ENCODE measurements around the gene ITGA3.
"Not testable (repeated sequence)": the region's sequence is repeated elsewhere in the genome, so short reads cannot be mapped to it uniquely, and the experiment has no call there.

The ITGA3 gene

DNA sequence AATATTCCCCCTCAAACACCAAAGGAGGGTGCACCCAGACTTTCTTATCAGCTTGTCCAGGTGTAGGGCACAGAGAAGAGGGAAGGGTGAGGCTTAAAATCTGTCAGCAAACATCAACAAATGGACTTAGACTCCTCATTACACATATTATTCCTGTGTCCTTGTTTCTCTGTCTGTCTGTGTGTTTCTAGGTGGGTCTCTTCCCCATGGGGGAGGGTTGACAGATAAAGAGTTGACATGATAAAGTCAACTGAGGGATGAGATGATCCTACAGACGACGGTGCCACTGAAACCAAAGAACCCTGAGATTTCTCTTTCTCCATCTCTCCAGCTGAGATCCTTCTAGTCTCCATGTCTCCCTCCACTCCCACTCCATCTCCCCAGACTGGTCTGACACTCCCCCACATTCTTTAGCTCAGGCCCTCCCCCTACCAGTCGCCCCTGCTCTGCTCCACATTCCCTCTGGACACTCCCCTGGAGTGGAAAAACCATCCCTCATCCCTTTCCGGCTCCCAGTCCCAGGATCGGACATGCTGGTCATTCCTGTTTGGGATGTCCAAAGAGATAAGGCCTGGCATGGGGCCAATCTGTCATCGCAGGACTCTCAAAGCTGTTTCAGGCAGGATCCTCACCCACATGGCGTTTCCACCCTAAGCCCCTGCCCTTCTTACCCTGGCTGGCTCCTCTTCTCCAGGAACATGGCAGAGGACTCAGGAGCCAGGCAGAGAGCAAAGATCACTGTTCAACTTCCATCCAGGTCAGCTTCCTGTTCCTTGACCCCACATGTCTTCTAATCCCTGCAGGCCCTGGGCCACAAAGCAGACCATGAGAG, 2.9 kb upstream of the ITGA3 start:
- DNase-seq: peak; percentile 61

DNA sequence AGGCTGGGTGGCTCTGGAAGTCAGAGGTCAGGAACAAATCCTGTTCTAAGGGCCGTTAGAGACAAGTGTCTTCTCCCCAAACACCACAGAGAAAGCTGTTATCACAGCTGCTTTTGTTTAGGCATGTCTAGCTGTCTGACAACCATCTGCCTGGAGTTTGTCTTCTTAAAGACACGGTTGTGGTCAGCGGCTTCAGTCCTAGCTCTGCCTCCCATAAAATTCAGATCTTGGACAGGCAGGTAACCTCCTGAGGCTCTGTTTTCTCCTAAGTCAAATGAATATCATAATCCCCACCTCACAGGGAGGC, 2.3 kb upstream of the ITGA3 start:
- peak; percentile 59 for DNase-seq

DNA sequence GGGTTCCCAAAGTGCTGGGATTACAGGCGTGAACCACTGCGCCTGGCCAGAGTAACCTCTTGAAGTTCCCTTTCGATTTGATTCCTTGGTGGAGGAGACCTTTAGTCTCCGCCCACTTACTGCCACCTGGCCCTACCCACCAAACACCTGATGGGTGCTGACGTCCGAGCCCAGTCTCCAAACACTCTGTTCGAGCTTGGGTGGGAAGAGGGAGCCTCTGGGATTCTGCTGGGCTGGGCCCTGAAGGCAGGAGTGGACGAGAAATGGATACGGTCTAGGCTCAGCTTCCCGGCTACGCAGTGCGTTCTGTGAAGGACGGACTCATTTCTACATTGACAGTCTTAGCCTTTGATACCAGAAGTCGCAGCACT, 870 bp upstream of the ITGA3 start:
- no peak for DNase-seq

DNA sequence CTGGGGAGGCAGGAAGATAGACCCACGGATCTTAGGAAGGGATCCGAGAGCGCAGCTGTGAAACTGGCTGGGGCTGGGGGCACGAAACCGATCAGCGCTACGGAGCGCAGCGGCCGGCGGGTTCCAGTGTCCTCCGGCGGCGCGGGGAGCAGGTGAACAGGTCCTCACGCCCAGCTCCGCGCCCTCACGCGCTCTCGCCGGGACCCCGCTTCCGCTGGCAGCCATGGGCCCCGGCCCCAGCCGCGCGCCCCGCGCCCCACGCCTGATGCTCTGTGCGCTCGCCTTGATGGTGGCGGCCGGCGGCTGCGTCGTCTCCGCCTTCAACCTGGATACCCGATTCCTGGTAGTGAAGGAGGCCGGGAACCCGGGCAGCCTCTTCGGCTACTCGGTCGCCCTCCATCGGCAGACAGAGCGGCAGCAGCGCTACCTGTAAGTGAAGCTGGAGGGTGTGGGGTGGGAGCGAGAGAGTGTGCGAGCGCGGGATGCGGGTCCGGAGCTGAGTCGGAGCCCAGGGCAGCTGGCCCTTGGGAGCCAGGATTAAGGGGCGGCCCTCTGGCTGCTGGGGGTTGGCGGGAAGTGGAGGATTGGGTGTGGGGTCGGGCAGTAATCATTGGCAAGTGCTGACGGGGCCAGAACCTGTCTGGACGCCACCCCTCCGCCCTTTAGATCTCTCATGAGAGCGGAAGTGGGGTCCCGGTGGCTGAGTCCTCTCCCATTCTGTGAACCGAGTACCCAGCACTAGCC, 479 bp downstream of the ITGA3 start:
- DNase-seq: peak; percentile 54

DNA sequence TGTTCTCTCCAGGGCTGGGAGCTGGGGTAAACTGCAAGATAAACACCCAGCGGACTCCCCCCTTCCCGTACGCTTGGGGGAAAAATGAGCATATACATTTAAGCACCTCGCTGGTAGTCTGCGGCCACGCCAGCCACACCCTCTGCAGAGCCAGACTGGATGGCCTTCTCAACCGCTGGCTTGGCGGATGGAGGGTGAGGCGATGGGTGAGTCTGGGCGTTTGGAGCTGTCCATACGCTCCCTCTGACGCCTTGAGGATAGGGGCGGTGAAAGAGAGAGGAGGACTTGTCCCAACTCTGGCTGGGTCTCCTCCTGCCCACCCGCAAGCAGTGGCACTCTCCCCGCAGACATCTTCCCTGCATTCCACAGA, 1.0 kb downstream of the ITGA3 start:
- DNase-seq: no peak

DNA sequence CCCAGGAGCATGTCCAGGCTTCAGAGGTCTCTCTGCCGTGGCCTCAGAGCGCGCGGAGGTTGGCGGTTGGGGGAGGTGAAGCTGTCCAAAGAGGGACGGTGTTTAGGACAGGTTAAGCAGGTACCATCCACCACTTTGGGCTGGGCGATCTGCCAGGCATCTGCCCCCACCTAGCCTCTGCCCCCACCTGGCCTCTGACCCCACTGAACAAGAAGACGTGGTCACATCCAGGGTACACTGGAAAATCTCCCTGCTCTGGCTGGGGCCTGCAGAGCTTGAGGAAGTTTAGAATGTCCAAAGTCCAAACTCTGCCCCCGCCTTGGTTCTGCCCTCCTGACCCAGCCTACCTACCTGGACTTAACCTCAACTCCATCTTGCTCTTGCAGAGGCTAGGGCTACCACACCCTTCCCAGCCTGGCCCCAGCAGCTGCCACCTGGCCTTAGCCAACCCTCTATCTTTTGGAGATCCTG, 1.6 kb downstream of the ITGA3 start:
- DNase-seq: no peak

DNA sequence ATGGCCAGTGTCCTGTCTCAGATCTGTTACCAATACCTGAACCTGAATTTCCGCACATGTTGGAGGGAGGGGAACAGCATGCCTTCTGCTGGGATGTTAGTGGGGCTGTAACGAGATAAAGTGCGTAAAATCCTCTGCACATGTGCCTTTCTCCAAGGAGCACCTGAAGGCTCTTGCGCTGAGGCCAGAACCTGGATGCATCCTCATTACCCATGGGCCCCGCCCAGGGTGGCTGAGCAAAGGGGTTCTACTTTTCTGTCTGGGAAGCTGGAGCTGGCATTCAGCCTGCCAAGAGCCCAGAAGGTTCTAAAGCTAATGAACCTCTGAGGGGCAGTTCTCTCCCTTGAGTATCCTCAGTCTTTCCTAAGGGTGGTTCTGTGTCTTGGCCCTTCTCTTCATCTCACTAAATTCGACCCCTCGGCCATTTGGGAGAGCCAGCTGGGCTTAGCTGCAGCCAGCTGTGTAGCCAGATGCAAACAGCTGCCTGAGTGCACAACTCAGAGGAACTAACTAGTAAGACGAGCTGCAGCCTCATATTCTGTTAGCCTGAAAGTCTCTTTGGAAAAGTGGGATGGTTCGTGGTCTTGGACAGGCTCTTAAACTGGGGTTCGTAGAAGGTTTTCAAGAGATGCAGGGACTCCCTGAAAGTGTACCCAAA, 2.5 kb downstream of the ITGA3 start:
- DNase-seq: no peak

DNA sequence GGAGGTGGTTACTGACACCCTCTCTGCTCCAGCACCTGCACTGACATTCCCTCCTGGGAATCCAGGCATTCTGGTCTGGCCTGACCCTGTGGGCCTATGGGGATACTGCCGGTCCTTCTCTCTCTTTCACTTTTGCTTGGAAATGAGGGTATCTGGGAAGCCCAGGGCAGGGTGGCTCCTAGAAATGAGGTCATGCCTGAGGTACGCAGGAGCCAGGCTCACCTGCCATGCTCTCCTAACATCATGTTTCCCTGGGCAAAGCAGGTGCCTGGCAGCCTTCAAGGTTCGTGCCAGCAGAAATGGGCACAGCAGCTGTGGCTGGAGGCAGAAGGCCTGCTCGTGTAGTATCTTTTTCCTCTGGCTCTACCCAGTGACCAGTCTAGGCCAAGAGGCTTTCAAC, 3.3 kb downstream of the ITGA3 start:
- no peak for DNase-seq

DNA sequence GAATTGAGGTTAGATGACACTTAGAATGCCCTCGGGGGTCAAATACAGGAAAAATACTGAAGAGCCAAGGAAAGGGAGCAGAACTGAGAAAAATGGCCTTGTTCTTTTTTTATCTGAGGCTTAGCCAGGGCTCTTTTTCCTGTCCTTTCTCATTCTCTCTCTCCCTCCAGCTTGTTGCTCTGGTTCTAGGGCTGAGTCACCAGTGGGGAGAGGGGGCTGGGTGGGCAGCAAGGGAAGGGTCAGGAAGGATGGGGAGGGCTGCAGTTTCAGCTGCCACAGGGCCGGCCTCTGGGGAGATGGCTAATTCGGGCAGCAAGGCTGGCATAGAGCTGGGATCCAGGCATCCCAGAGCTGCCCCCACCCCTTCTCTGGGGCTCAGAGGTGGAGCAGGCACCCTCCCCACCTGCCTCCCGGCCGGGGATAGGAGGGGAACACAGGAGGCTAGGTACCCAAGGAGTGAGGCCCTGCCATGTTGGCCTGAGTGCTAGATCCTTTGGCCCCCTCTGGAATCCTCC, 3.9 kb downstream of the ITGA3 start:
- peak; percentile 56 for DNase-seq

DNA sequence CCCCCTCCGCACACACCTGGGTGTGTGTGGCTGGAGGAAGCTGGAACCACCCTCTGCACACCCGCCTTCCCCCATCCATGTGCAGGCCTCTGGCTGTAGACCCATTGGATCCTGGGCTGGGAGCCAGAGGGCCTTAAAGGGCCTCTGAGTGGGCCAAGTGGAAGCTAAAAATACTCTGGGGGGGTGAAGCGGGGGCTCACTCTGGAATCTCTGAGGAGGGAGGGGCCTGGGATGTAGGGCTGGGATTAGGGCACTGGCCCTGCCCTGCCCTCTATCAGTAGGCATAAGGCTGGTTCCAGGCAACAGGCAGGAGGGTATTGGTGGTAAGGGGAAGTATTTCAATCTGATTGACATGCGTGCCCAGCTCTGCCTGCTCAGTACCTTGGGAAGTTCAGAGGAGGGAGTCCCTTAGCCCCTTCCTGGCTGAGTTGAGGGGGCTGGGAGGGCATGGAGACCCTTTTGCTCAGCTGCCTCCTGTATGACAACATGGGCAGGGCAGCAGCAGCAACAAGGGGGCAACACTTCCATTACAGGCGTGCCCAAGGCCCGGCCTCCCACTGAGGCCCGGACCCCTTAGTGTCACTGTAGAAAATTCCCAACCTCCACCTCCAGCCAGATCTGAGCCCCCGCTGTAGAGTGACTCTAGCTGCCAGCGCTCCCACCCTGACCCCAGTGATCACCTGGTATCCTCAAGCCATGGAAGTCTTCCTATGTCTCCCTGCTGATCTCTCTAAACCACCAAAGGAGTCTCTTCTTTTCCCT, 5.2 kb downstream of the ITGA3 start:
- DNase-seq: peak; percentile 80

DNA sequence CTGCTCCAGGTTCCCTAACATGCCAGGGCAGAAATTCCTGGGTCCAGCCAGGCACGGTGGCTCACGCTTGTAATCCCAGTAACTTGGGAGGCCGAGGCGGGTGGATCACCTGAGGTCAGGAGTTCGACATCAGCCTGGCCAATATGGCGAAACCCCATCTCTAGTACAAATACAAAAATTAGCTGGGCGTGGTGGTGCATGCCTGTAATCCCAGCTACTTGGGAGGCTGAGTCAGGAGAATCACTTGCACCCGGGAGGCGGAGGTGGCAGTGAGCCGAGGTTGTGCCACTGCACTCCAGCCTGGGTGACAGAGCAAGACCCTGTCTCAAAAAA, 5.8 kb downstream of the ITGA3 start:
- not testable (repeated sequence) for DNase-seq

DNA sequence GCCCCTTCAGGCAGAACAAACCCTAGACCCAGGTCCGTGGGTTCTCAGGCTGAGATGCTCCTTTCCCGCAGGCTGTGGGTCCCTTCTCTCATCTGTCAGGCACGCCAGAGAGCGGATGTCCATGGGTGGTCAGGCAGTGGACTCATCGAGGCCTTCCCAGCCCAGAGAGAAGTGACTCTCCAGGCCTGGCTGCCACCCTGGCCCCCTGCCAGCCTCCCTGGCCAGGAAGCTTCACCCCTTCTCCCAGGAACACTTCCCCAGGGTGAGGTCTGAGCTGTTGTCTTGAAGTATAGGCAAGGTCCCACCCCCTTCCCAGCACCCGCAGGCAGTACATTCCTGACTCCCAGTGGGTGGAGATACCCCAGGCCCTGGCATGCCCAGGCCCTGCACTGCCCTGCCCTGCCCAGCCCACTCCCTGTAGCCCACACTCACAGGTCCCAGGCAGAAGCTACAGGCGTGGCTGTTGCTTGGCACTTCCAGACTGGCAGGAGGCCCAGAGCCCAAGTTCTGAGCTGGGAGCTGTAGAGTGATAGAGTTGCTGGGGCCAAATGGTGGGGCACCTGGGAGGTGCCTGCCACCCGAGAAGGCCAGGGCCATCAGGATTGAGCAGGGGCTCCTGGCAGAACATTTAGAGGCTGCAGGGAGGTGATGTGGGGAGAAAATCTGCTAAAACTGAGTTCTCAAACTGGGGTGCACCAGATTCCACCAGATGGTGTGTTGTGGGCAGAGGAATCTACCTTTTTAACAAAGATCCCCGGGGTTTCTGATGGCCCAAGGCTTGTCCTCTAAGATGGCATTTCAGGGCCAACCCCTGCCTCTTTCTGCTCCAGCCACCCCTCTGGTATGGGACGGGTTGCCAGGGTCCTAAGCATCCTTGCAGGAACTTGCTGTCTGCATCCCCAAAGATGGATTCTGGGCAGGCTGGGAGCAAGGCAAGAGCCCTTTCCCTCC, 6.7 kb downstream of the ITGA3 start:
- DNase-seq: peak; percentile 40

DNA sequence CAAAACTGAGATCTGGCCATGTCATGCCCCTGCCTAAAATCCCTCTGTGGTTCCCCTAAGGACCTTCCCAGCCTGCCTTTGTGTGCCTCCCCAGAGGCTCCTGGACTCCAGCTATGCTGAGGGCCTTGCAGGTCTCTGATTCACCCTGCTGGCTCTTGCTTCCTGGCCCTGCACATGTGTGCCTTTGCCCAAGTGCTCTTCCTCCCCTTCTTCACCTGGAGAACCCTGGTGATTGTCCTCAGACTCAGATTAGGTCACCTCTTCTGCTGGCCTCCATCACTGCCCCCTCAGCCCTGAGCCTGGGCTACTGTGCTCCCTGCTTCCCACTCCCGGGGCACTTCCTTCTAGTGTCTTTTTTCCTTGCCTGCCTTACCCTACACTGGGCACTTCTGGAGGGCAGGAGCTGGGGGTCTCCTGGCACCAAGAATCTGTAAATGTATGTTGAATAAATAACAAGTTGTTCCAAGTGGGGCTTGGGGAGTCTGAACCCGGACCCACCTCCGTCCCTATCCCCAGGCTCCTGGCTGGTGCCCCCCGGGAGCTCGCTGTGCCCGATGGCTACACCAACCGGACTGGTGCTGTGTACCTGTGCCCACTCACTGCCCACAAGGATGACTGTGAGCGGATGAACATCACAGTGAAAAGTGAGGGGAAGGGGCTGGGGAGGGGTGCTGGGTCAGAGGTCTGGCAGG, 7.8 kb downstream of the ITGA3 start:
- peak; percentile 36 for DNase-seq

DNA sequence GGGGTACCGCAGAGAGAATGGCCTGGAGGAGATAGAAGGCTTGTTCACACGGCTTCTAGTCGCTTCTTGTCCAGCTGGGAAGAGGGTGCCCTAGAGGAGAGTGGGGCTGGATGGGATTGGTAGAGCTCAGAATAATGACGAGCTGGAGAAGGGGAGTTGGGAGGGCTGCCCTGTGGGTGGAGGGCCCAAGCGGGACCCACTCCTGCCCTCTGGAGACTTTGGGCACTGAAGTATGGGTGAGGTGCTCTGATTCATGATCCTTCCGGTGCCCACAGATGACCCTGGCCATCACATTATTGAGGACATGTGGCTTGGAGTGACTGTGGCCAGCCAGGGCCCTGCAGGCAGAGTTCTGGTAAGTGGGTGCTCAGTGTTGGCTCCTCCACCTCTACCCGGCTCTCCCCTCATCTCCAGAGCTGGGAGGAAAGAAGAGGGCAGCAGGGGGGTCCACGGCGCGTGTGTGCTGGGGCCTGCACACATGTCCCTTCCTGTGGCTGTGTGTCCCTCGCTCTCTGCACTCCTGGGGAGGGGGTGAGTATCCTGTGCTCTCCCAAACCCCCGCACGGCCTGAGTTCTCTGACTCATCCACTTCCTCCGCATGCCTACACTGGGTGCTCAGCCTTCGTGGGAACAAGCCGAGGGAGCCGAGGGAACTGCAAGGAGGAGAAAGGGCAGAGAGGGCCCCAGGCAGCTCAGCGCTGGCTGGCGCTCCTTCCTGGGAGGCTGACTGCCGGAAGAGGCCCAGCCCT, 8.5 kb downstream of the ITGA3 start:
- DNase-seq: peak; percentile 93

DNA sequence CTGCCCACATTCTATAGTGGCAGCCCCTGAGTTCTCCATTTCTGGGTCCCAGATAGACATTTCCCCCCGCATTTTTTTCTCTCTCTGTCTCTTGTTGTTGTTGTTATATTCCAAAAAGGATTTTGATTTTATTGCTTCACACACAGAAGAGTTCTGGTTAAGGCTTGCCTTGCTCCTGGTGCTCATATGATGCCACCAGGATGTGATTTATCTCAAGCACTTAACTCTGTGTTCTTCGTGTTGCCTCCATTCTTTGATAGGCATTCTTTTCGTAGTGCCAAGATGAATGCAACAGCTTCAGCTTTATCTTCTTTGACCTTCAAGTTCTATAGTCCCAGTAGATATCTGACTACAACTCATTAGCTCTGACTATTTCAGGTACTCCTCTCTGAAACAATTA, 9.1 kb downstream of the ITGA3 start:
- DNase-seq: no peak

DNA sequence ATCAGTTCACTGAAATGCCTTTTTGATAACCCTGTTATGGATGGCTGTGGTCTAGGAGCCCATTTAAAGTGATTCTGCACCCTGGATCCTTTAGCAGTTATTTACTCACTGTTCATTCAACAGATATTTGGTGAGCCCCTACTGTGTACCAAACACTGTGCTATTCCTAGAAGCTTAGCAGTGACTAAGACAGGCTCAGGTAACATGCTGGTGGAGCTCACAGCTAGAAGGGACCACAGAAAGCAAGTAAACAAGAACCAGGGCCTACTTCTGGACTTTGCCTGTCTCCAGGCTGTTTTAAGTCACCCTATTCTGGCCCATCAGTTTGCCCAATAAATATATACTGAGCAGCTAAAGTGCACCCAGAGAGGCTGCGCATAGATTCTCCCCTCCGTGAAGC, 11.1 kb downstream of the ITGA3 start:
- DNase-seq: no peak

DNA sequence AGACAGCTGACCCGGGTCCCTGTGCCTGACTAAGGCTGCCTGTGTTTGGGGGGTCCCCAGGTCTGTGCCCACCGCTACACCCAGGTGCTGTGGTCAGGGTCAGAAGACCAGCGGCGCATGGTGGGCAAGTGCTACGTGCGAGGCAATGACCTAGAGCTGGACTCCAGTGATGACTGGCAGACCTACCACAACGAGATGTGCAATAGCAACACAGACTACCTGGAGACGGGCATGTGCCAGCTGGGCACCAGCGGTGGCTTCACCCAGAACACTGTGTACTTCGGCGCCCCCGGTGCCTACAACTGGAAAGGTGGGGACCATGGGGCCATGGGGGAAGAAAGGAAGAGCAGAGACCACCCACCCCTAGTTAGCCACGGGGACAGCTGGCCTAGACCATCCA, 12.1 kb downstream of the ITGA3 start:
- DNase-seq: no peak

DNA sequence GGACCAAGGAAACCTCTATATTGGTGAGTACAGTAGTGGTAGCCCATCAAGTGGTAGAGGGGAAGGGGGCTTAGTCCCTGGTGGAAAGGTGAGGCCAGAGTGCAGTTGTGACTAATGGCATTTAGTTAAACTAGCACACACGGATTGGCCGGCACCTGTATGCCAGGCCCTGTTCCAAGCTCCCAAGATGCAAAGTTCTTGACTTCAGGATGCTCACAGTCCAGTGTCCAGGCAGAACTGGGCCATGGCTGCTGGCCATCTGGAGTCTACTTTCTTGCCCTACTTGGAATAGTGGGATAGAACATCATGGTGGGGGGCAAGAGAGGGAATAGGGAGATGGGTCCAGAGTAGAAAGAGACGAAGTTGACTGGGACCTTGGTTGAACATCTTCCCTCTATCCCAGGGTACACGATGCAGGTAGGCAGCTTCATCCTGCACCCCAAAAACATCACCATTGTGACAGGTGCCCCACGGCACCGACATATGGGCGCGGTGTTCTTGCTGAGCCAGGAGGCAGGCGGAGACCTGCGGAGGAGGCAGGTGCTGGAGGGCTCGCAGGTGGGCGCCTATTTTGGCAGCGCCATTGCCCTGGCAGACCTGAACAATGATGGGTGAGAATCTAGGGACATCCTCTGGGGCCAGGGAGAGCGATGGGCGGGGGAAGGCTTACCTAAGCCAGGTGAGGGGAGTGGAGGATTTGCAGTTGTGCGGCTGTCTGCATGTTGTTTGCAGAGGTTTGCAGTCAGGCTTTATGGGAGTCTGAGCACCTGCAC, 15.2 kb downstream of the ITGA3 start:
- DNase-seq: no peak

DNA sequence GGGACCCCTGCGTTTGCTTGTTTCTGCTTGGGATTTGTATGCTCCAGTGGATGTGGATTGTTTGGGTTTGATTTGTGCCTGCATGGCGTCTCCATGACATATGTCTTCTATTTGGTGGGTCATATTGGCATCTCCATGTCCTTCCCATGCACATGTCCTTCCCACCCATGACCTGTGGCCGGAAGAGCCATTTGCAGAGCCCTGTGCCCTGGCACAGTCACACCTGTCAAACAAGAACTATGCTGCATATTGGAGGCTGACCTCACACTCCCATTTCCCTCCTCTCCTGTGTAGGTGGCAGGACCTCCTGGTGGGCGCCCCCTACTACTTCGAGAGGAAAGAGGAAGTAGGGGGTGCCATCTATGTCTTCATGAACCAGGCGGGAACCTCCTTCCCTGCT, 15.8 kb downstream of the ITGA3 start:
- no peak for DNase-seq

DNA sequence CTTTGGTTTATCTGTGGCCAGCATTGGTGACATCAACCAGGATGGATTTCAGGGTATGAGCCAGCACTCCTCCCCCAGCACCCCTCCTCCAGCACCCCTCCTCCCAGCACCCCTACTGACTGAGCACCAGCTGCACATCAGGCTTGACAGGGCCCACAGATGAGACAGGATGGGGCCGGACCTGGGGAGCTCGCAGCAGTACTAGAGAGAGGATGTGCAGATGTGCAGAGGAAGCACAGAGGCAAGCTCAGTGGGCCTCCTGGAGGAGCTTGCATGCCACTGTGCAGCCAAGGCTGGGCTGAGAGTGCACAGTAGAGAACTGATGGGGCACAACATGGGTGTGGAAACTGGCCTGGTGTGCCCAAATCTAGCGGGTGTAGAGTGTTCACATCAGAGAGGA, 16.2 kb downstream of the ITGA3 start:
- DNase-seq: peak; percentile 11
